Astrocyte (in vitro differentiated cells and primary cell): Measurements from ENCODE around the gene RUVBL2.

Experiments
- CTCF ChIP-seq: IDR thresholded peaks from 2 replicates; pipeline ENCODE4 v1.5.1; 2011; ENCODE audit warnings: low read depth, mild to moderate bottlenecking, inconsistent platforms, low read length, moderate library complexity; ENCODE audit not compliant: insufficient read depth
- EZH2 ChIP-seq: IDR thresholded peaks from 2 replicates; pipeline ENCODE4 v1.6.1; 2012; ENCODE audit warnings: mild to moderate bottlenecking, low read length, inconsistent platforms; ENCODE audit not compliant: insufficient read depth

GRCh38 chr19:49064768-49065611, 71.3 kb downstream of the RUVBL2 start, which contains the start of gene NTF4:
- TF ChIP-seq CTCF (no peak), EZH2 (no peak)
